ENCODE data around the gene TBPL1.

The TBPL1 gene

GRCh38 chr6:133952815-133953633 lies at the start of gene TBPL1:
Gene TBPL1 (plus strand): TSS chr6:133953224. CDS start chr6:133980126, 26,902 bp downstream.
- no peak for TF ChIP-seq CTCF (conservative IDR thresholded peaks at IDR 0.05; ENCODE audit: low read depth, low read length)
- H3K4me3 ChIP-seq (ENCODE audit: low read length) = peak within 1 kb of the TSS; percentile 88

GRCh38 chr6:133903855-133904254 lies 49.2 kb upstream of the TBPL1 start:
- no peak overlapping the region for H3K4me3 ChIP-seq (ENCODE audit: low read length)
- no peak for TF ChIP-seq CTCF (conservative IDR thresholded peaks at IDR 0.05; ENCODE audit: low read depth, low read length)

More at GRCh38 chr6:133952815-133953633, at the start of gene TBPL1:
- DNase-seq (ENCODE audit: low read depth) = peak; percentile 75

GRCh38 chr6:133906050-133906449 lies 47.0 kb upstream of the TBPL1 start:
- no peak for TF ChIP-seq CTCF (conservative IDR thresholded peaks at IDR 0.05; ENCODE audit: low read depth, low read length)
- no peak for DNase-seq (ENCODE audit: low read depth)
- H3K4me3 ChIP-seq (ENCODE audit: low read length) = no peak overlapping the region

More at GRCh38 chr6:133903855-133904254, 49.2 kb upstream of the TBPL1 start:
- DNase-seq (ENCODE audit: low read depth) = no peak

- no peak overlapping the region for H3K4me3 ChIP-seq (ENCODE audit: low read length)
- peak; percentile 96 for TF ChIP-seq CTCF (conservative IDR thresholded peaks at IDR 0.05; ENCODE audit: low read depth, low read length)
- DNase-seq (ENCODE audit: low read depth) = peak; percentile 62
Measured at GRCh38 chr6:133916650-133917151, 36.3 kb upstream of the TBPL1 start.

- TF ChIP-seq CTCF (conservative IDR thresholded peaks at IDR 0.05; ENCODE audit: low read depth, low read length) = no peak
- DNase-seq (ENCODE audit: low read depth) = no peak
- no peak overlapping the region for H3K4me3 ChIP-seq (ENCODE audit: low read length)
Measured at GRCh38 chr6:133917781-133918180, 35.2 kb upstream of the TBPL1 start.

- TF ChIP-seq CTCF (conservative IDR thresholded peaks at IDR 0.05; ENCODE audit: low read depth, low read length) = no peak
- no peak for DNase-seq (ENCODE audit: low read depth)
- no peak overlapping the region for H3K4me3 ChIP-seq (ENCODE audit: low read length)
Measured at GRCh38 chr6:133918208-133918930, 34.7 kb upstream of the TBPL1 start.

All from retinal pigment epithelial cell (primary cell).